KMS-11 (cell line): ENCODE results near the gene SPAG9.

ENCODE experiments used
- H2AFZ ChIP-seq: fragments of 200-600 bp; sonication (generic); 2 replicates; pipeline ENCODE4 v1.6.1; 2016; ENCODE audit warnings: antibody characterized with exemption, mixed run types, low read depth
- H3K27ac ChIP-seq: fragments of 200-600 bp; sonication (generic); 2 replicates; pipeline ENCODE4 v1.6.1; 2016; ENCODE audit warnings: mild to moderate bottlenecking, mixed run types
- H3K27me3 ChIP-seq: fragments of 200-600 bp; sonication (generic); 2 replicates; pipeline ENCODE4 v1.6.1; 2017; ENCODE audit warnings: mild to moderate bottlenecking, low read depth, mixed run types, moderate library complexity; ENCODE audit not compliant: insufficient read depth
- H3K36me3 ChIP-seq: fragments of 200-600 bp; sonication (generic); 2 replicates; pipeline ENCODE4 v1.6.1; 2017; ENCODE audit warnings: mild to moderate bottlenecking, mixed run types; ENCODE audit not compliant: insufficient read depth
- H3K4me1 ChIP-seq: fragments of 200-600 bp; sonication (generic); 2 replicates; pipeline ENCODE4 v1.6.1; 2016; ENCODE audit warnings: mild to moderate bottlenecking, low read depth, mixed run types; ENCODE audit not compliant: poor library complexity, severe bottlenecking
- H3K4me2 ChIP-seq: fragments of 200-600 bp; sonication (generic); 2 replicates; pipeline ENCODE4 v1.7.0; 2016; ENCODE audit warnings: mild to moderate bottlenecking, mixed run types
- H3K4me3 ChIP-seq: fragments of 200-600 bp; sonication (generic); IDR thresholded peaks from 2 replicates; pipeline ENCODE4 v1.6.1; 2017; ENCODE audit warnings: low read depth, low read length, mixed read lengths; ENCODE audit not compliant: insufficient read depth
- H3K79me2 ChIP-seq: fragments of 200-600 bp; sonication (generic); 2 replicates; pipeline ENCODE4 v1.6.1; 2016; ENCODE audit warnings: low read depth, mixed run types; ENCODE audit not compliant: insufficient read depth
- H3K9ac ChIP-seq: fragments of 200-600 bp; sonication (generic); 2 replicates; pipeline ENCODE4 v1.6.1; 2016; ENCODE audit warnings: mild to moderate bottlenecking, mixed run types
- H4K20me1 ChIP-seq: fragments of 200-600 bp; sonication (generic); 2 replicates; pipeline ENCODE4 v1.6.1; 2016; ENCODE audit warnings: mild to moderate bottlenecking, mixed run types; ENCODE audit not compliant: insufficient read depth
- TF ChIP-seq, protein P1 (sequence below): fragments of 200-600 bp; sonication (generic); conservative IDR thresholded peaks from 2 replicates; pipeline ENCODE4 v1.6.1; 2017; ENCODE audit warnings: low read depth, mild to moderate bottlenecking, antibody characterized with exemption, low read length, moderate library complexity, mixed read lengths

The SPAG9 gene

DNA sequence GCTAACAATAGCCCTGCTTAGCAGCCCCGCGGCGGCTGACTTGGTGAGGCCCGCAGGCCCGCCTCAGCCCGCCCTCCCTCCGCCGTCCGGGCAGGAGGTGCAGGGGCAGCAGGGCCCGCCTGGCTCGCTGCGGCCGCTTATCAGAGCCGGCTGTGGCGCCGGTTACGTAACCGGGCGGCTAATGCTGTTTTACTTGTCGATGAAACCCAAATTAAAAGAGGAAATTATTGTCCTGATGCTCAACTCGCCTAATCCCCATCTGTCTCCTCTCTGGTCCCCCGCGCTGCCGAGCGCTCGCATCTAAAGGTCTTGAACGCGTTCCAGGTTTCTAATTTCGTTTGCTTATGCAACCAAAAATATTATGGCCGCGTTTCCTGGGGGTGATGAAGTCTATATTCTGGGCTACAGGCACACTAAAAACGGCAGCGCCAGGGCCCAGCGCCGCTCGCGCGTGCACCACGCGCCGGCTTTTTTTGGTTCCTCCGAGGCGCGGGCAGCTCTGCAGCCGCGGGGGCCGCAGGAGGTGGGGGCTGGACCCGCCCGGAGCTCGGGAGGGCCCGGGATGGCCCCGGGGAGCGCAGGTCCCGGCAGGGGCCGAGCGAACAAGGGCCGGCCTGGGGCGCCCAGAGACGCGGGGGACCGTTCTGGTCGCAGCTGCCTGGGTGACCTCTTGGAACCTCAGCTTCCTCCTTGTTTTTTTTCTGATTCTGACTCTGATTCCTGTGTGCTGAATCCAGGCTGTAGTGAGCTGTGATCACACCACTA lies 189.3 kb downstream of the SPAG9 start:
- peak overlapping the region; percentile 78 for H3K27ac ChIP-seq
- H3K4me1 ChIP-seq: peaks cover 23% of the 10 kb centered on the region
- TF ChIP-seq, protein P1, sequence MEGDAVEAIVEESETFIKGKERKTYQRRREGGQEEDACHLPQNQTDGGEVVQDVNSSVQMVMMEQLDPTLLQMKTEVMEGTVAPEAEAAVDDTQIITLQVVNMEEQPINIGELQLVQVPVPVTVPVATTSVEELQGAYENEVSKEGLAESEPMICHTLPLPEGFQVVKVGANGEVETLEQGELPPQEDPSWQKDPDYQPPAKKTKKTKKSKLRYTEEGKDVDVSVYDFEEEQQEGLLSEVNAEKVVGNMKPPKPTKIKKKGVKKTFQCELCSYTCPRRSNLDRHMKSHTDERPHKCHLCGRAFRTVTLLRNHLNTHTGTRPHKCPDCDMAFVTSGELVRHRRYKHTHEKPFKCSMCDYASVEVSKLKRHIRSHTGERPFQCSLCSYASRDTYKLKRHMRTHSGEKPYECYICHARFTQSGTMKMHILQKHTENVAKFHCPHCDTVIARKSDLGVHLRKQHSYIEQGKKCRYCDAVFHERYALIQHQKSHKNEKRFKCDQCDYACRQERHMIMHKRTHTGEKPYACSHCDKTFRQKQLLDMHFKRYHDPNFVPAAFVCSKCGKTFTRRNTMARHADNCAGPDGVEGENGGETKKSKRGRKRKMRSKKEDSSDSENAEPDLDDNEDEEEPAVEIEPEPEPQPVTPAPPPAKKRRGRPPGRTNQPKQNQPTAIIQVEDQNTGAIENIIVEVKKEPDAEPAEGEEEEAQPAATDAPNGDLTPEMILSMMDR: no peak
- H3K27me3 ChIP-seq: no peaks in the 10 kb centered on the region
- H3K79me2 ChIP-seq: no peaks in the 10 kb centered on the region
- peak overlapping the region; percentile 85 for H3K9ac ChIP-seq
- peak overlapping the region; percentile 100 for H2AFZ ChIP-seq
- H3K4me2 ChIP-seq: peak overlapping the region; percentile 83
- no peaks in the 10 kb centered on the region for H3K36me3 ChIP-seq
- no peak overlapping the region for H3K4me3 ChIP-seq
- no peaks in the 10 kb centered on the region for H4K20me1 ChIP-seq

DNA sequence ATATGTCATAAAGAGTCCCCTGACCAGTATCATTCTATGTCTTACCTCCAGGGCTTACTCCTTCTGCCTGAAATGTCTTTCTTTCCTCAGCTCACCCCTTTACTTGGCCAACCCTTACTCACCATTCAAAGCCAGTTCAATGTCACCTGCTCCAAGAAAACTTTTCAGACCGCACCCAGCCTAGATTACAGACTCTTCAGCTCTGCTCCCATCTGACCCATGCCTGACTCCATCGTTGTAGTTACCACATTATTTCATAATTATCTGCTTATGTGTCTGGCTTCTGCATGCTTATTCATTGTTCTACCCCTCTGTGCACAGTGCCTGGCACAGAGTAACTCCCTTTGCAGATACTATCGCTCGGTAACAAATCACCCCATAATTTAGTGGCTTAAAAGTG lies 192.0 kb downstream of the SPAG9 start:
- Histone ChIP-seq H3K27ac (no peak overlapping the region), H3K4me1 (peaks cover 33% of the 10 kb centered on the region), H3K36me3 (no peaks in the 10 kb centered on the region), H3K4me3 (no peak overlapping the region), H2AFZ (no peak overlapping the region), H3K4me2 (no peak overlapping the region), H4K20me1 (no peaks in the 10 kb centered on the region), H3K9ac (no peak overlapping the region), H3K27me3 (no peaks in the 10 kb centered on the region), H3K79me2 (no peaks in the 10 kb centered on the region)
- TF ChIP-seq, protein P1: no peak

DNA sequence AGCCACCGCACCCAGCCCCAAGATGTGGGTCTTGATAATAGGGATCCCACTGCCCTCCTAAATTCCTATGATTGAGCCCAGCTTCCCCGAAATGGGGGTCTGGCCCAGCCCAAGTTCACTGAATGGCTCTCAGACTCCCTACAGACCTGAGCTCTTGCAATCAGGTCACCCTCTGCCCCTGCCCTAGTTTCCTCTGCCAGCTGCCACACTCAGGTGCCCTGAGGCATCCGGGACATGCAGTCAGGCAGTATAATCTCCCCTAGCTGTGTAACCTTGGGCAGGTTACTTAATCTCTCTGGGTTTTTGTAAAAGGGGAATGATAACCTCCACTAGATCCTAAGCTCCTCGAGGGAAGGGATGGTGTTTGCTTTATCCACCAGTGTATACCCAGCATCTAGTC lies 193.4 kb downstream of the SPAG9 start:
- Histone ChIP-seq H3K27ac (no peak overlapping the region), H3K4me2 (no peak overlapping the region), H3K9ac (no peak overlapping the region), H3K79me2 (no peaks in the 10 kb centered on the region), H3K4me1 (peaks cover 33% of the 10 kb centered on the region), H3K4me3 (no peak overlapping the region), H4K20me1 (no peaks in the 10 kb centered on the region), H2AFZ (no peak overlapping the region), H3K27me3 (no peaks in the 10 kb centered on the region), H3K36me3 (no peaks in the 10 kb centered on the region)
- TF ChIP-seq, protein P1: no peak

DNA sequence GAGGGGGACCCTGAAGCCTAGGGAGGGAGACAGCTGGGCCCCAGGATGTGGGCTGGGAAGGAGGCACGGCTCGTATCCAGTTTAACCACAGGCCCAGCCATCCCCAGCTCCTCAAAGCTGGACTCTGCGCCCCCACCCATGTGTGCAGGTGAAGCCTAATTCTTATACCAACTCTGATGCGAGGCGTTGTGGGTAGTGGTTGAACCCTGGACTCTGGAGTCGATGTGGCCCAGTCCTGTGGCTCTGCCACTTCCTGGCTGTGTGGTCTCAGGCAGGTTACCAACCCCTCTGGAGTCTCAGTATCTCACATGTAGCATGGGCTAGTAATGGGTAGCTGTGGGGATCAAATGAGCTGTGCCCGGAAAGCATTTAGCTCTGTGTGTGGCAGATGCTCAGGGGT lies 194.1 kb downstream of the SPAG9 start:
- H3K9ac ChIP-seq: no peak overlapping the region
- no peaks in the 10 kb centered on the region for H3K79me2 ChIP-seq
- no peaks in the 10 kb centered on the region for H4K20me1 ChIP-seq
- peaks cover 32% of the 10 kb centered on the region for H3K4me1 ChIP-seq
- H3K4me3 ChIP-seq: no peak overlapping the region
- no peak overlapping the region for H3K4me2 ChIP-seq
- H3K36me3 ChIP-seq: no peaks in the 10 kb centered on the region
- H2AFZ ChIP-seq: no peak overlapping the region
- H3K27ac ChIP-seq: no peak overlapping the region
- TF ChIP-seq, protein P1: no peak
- H3K27me3 ChIP-seq: no peaks in the 10 kb centered on the region
